Dendritic cell treated with granulocyte-macrophage colony-stimulating factor and Interleukin-4, amounts not matched to agents 40 ng/mL and 50 ng/mL, for 4 days (primary cell): ENCODE results near the gene GSG1L.
A peak's percentile ranks its signal among the peaks of the same experiment; 100 is the strongest.

Experiments
- H3K27ac Mint-ChIP-seq: one replicate; pipeline ENCODE4 v1.8.0; 2022; ENCODE audit warnings: mild to moderate bottlenecking, mixed read lengths
- H3K27me3 Mint-ChIP-seq: one replicate; pipeline ENCODE4 v1.8.0; 2022; ENCODE audit warnings: mild to moderate bottlenecking, mixed read lengths
- H3K36me3 Mint-ChIP-seq: one replicate; pipeline ENCODE4 v1.8.0; 2022; ENCODE audit warnings: low read depth, mixed read lengths
- H3K4me1 Mint-ChIP-seq: one replicate; pipeline ENCODE4 v1.8.0; 2022; ENCODE audit warnings: low read depth, mixed read lengths
- H3K4me3 Mint-ChIP-seq: one replicate; pipeline ENCODE4 v1.8.0; 2022; ENCODE audit warnings: mild to moderate bottlenecking, moderate library complexity, mixed read lengths
- H3K9me3 Mint-ChIP-seq: one replicate; pipeline ENCODE4 v1.8.0; 2022; ENCODE audit warnings: mixed read lengths
- intact Hi-C: fragments of 100-400 bp; cut with micrococcal nuclease; formaldehyde crosslinking; loops from one replicate; pipeline ENCODE4 v1.15.0; 2022

The GSG1L gene

DNA sequence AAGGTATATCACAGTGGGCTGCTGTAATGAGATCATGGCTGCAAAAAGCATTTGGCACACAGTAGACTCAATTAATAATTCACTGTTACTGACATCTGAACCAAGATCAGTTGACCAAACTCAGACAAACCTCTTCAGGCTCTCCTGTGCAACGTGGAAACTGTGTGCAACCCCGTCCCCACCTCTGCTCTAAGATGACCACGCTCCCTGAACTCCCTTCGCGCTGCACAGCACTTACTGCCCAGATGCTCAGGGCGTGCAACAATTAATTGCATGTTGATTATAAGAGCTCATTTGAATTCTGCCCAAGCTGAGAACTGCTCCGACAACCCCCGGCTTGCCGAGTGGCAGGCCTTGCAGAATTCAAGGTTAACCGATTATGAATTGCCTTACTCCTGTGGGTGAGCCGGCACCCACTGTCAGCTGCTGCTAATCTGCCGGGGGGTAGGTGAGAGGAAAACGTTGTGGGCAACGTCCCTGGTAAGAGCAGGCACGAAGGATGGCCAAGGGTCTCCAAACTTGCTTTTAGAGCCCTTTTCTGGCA lies 1.3 kb upstream of the GSG1L start:
- intact Hi-C loops: no loop called here
- Mint-ChIP-seq H3K4me3 (no peak overlapping the region), H3K27ac (no peak overlapping the region), H3K27me3 (peaks cover 53% of the 10 kb centered on the region), H3K36me3 (no peaks in the 10 kb centered on the region), H3K9me3 (no peaks in the 10 kb centered on the region), H3K4me1 (peaks cover 5% of the 10 kb centered on the region)

DNA sequence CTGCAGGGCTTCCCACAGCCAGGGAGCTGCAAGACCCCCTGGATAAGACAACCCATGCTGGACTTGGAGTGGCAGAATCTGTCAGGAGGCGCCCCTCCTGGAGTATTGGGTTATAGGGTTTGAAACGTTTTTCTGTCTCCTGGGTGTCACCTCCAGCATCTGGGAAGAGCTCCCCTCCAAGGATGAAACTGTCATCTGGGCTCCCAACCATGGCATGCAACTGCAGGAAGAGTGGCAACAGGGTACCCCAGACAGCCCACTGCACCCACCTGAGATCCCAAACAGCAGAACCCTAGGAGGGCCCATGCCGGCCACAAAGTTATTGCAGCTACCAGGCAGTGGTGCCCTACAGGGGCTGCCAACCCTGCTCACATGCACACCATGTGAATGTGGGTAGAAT lies 636 bp upstream of the GSG1L start:
- Mint-ChIP-seq H3K4me1 (peaks cover 5% of the 10 kb centered on the region), H3K36me3 (no peaks in the 10 kb centered on the region), H3K27me3 (peaks cover 60% of the 10 kb centered on the region), H3K9me3 (no peaks in the 10 kb centered on the region), H3K27ac (no peak overlapping the region), H3K4me3 (no peak overlapping the region)
- intact Hi-C loops: no loop called here

GRCh38 chr16:28062847-28063521 lies 530 bp downstream of the GSG1L start:
- no peak overlapping the region for H3K4me3 Mint-ChIP-seq
- H3K27ac Mint-ChIP-seq: no peak overlapping the region
- peaks cover 5% of the 10 kb centered on the region for H3K4me1 Mint-ChIP-seq
- peaks cover 68% of the 10 kb centered on the region for H3K27me3 Mint-ChIP-seq
- H3K36me3 Mint-ChIP-seq: no peaks in the 10 kb centered on the region
- intact Hi-C loops: no loop called here
- H3K9me3 Mint-ChIP-seq: no peaks in the 10 kb centered on the region

DNA sequence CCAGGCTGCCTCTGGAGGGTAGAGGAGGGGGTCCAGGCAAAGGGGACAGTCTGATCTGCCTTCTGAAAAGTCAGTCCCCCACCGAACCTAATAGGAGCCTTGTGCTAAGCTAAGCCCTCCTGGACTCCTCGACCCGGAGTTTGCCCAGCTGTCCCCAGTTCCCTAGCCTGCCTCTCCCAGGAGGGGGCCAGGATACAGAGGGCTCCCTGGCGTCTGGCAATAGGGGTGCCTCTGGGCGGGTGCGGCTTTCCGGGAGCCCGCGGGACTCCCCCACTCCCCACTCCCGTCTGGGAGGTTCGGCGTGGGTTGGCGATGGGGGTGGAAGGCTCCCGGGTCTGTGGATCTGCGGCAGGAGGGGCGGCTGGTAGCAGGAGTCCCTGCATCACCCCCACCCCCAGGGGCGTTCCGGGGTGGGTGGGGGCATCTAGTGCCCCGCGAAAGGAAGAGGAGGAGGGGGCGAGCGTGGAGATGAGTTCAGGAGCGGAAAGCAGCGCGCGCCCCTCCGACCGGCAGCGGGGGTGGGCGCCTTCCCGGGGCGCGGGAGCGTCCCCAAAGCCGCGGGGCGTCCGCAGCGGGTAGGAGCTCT lies 1.2 kb downstream of the GSG1L start:
- no peaks in the 10 kb centered on the region for H3K9me3 Mint-ChIP-seq
- intact Hi-C loops: no loop called here
- no peaks in the 10 kb centered on the region for H3K36me3 Mint-ChIP-seq
- H3K27ac Mint-ChIP-seq: no peak overlapping the region
- peak overlapping the region; percentile 24 for H3K4me3 Mint-ChIP-seq
- peaks cover 5% of the 10 kb centered on the region for H3K4me1 Mint-ChIP-seq
- peaks cover 72% of the 10 kb centered on the region for H3K27me3 Mint-ChIP-seq

GRCh38 chr16:28061352-28062101 lies 2.0 kb downstream of the GSG1L start:
- H3K36me3 Mint-ChIP-seq: no peaks in the 10 kb centered on the region
- H3K27ac Mint-ChIP-seq: no peak overlapping the region
- peaks cover 70% of the 10 kb centered on the region for H3K27me3 Mint-ChIP-seq
- no peaks in the 10 kb centered on the region for H3K9me3 Mint-ChIP-seq
- intact Hi-C loops: no loop called here
- H3K4me3 Mint-ChIP-seq: no peak overlapping the region
- peaks cover 5% of the 10 kb centered on the region for H3K4me1 Mint-ChIP-seq

- Mint-ChIP-seq H3K4me3 (no peak overlapping the region), H3K27ac (no peak overlapping the region), H3K4me1 (peaks cover 5% of the 10 kb centered on the region), H3K27me3 (peaks cover 55% of the 10 kb centered on the region), H3K9me3 (no peaks in the 10 kb centered on the region), H3K36me3 (no peaks in the 10 kb centered on the region)
- intact Hi-C loops: no loop called here
These were observed 3.5 kb downstream of the GSG1L start for GRCh38 chr16:28059841-28060575.

- Mint-ChIP-seq H3K27me3 (peaks cover 49% of the 10 kb centered on the region), H3K4me1 (peaks cover 5% of the 10 kb centered on the region), H3K27ac (no peak overlapping the region), H3K9me3 (no peaks in the 10 kb centered on the region), H3K4me3 (no peak overlapping the region), H3K36me3 (no peaks in the 10 kb centered on the region)
- intact Hi-C loops: no loop called here
These were observed 4.5 kb downstream of the GSG1L start for GRCh38 chr16:28058839-28059589.

DNA sequence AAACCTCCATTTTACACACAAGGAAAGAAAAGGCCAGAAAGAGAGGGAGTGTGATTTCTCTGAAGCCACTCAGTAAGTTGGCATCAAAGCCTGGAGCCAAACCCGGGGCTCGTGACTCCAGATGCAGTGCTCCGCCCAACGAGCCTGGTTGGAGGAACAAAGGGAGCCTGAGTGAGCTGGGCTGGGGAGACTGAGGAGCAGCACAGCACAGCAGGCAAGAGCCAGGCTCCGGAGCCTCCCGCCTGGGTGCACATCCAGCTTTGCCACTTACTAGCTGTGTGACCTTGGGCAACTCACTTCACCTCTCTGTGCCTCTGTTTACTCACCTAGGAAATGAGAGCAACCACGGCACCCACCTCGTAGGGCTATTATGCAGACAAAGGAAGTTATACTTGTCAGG lies 5.6 kb downstream of the GSG1L start:
- H3K27me3 Mint-ChIP-seq: peaks cover 52% of the 10 kb centered on the region
- H3K27ac Mint-ChIP-seq: no peak overlapping the region
- no peak overlapping the region for H3K4me3 Mint-ChIP-seq

DNA sequence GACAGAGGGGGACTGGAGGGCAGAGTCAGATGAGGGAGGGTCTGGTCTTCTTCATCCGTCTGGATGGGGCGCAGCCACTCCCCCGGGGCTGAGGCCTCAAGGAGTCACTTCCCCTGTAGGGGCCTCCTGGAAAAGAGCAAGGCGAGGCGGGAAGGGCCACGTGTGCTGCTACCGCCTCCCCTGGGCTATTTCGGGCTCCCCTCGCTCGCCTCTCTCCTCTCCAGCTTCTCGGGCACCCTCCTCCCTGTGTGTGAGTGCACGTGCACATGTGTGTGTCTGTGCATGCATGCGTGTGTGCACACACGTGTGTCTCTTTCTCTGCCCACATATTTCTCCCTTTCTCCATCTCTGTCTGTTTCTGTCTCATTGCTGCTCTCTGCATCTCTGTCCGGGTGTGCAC lies 10.1 kb downstream of the GSG1L start:
- Mint-ChIP-seq H3K27me3 (peaks cover 18% of the 10 kb centered on the region), H3K4me3 (no peak overlapping the region), H3K27ac (no peak overlapping the region), H3K36me3 (no peaks in the 10 kb centered on the region), H3K9me3 (no peaks in the 10 kb centered on the region), H3K4me1 (no peaks in the 10 kb centered on the region)
- intact Hi-C loops: no loop called here

More for the DNA sequence above, 5.6 kb downstream of the GSG1L start:
- no peaks in the 10 kb centered on the region for H3K9me3 Mint-ChIP-seq
- intact Hi-C loops: no loop called here
- peaks cover 5% of the 10 kb centered on the region for H3K4me1 Mint-ChIP-seq
- H3K36me3 Mint-ChIP-seq: no peaks in the 10 kb centered on the region

GRCh38 chr16:28052274-28053128 lies 11.0 kb downstream of the GSG1L start:
- Mint-ChIP-seq H3K4me3 (no peak overlapping the region), H3K9me3 (no peaks in the 10 kb centered on the region), H3K27ac (no peak overlapping the region), H3K4me1 (no peaks in the 10 kb centered on the region), H3K36me3 (no peaks in the 10 kb centered on the region), H3K27me3 (peaks cover 13% of the 10 kb centered on the region)
- intact Hi-C loops: no loop called here

- H3K4me1 Mint-ChIP-seq: no peaks in the 10 kb centered on the region
- intact Hi-C loops: no loop called here
- H3K9me3 Mint-ChIP-seq: no peaks in the 10 kb centered on the region
- no peak overlapping the region for H3K27ac Mint-ChIP-seq
- no peaks in the 10 kb centered on the region for H3K36me3 Mint-ChIP-seq
- H3K4me3 Mint-ChIP-seq: no peak overlapping the region
- H3K27me3 Mint-ChIP-seq: peaks cover 15% of the 10 kb centered on the region
These were observed 12.0 kb downstream of the GSG1L start for GRCh38 chr16:28051486-28051885.

- Mint-ChIP-seq H3K36me3 (no peaks in the 10 kb centered on the region), H3K27ac (no peak overlapping the region), H3K4me1 (no peaks in the 10 kb centered on the region), H3K4me3 (no peak overlapping the region), H3K27me3 (peaks cover 2% of the 10 kb centered on the region), H3K9me3 (no peaks in the 10 kb centered on the region)
- intact Hi-C loops: no loop called here
These were observed 20.7 kb downstream of the GSG1L start for GRCh38 chr16:28042811-28043210.

- Mint-ChIP-seq H3K4me1 (no peaks in the 10 kb centered on the region), H3K27ac (no peak overlapping the region), H3K27me3 (peaks cover 1% of the 10 kb centered on the region), H3K36me3 (no peaks in the 10 kb centered on the region), H3K4me3 (no peak overlapping the region), H3K9me3 (no peaks in the 10 kb centered on the region)
- intact Hi-C loops: no loop called here
These were observed 21.9 kb downstream of the GSG1L start for GRCh38 chr16:28041615-28042014.
